ENCODE results near the gene ATG10. TPM values are rescaled to one million over a fixed set of nuclear protein-coding genes. Genes with fewer than 3 reads are reported as not detected.
"Not testable (repeated sequence)": the region's sequence is repeated elsewhere in the genome, so short reads cannot be mapped to it uniquely, and the experiment has no call there.

Gene ATG10
- polyA plus RNA-seq, 3 donors from 2014 or later: 11.1 to 14.4 (median 12.5) TPM

DNA sequence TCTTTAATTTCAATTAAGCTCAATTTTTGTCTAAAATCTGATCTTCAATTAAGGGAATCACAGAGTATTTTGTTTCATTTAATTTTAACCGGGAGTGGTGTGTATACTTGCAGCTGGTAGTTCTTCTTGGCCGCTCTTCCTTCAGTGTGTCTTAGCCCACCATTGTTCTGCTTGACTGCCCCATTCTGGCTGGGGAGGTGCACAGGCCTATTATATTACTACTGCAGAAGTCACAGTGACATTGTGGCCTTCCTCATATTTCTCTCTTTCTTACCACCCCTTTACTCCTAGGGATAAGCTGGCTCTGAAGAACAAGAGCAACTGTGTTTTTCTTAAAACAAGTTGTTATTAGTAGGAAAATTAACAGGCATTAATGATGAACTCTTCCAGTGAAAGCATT is 123.7 kb downstream of the ATG10 start:
- Mint-ChIP-seq H3K4me1 (peaks cover 0 to 4% of the 10 kb centered on the region in 2 donors), H3K4me3 (no peak overlapping the region), H3K9me3 (peaks cover 0 to 14% (median 11%) of the 10 kb centered on the region in 6 donors), H3K27ac (no peak overlapping the region), H3K36me3 (peaks cover 13 to 18% (median 13%) of the 10 kb centered on the region in 3 donors), H3K27me3 (ENCODE audit: low read depth in 3 of 3) (peaks cover 0 to 2% (median 2%) of the 10 kb centered on the region in 3 donors)
- no peak for DNase-seq

DNA sequence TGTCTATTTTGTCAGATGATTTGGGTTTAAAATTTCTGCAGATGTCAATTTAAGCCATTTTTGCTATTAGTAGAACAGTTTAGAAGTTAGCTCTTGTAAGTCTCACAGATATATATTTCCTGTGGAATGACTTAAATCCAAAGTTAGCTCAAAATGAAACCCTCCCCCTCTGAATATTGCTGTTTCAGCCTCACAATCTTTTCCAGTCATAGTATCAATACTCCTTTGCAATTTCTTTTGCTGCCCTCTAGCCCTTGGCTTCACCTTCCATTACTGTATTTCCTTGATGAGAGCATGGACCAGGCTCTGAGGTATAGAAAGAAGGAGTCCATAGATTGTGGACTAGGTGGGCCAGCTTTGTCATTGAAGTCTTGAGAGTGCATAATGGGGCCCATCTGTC is 124.4 kb downstream of the ATG10 start:
- Mint-ChIP-seq H3K4me3 (no peak overlapping the region), H3K27me3 (ENCODE audit: low read depth in 3 of 3) (peaks cover 0 to 2% (median 2%) of the 10 kb centered on the region in 3 donors), H3K9me3 (peaks cover 0 to 14% (median 11%) of the 10 kb centered on the region in 6 donors), H3K36me3 (peaks cover 13 to 18% (median 13%) of the 10 kb centered on the region in 3 donors), H3K4me1 (peaks cover 0 to 8% of the 10 kb centered on the region in 2 donors), H3K27ac (no peak overlapping the region)
- DNase-seq: no peak

DNA sequence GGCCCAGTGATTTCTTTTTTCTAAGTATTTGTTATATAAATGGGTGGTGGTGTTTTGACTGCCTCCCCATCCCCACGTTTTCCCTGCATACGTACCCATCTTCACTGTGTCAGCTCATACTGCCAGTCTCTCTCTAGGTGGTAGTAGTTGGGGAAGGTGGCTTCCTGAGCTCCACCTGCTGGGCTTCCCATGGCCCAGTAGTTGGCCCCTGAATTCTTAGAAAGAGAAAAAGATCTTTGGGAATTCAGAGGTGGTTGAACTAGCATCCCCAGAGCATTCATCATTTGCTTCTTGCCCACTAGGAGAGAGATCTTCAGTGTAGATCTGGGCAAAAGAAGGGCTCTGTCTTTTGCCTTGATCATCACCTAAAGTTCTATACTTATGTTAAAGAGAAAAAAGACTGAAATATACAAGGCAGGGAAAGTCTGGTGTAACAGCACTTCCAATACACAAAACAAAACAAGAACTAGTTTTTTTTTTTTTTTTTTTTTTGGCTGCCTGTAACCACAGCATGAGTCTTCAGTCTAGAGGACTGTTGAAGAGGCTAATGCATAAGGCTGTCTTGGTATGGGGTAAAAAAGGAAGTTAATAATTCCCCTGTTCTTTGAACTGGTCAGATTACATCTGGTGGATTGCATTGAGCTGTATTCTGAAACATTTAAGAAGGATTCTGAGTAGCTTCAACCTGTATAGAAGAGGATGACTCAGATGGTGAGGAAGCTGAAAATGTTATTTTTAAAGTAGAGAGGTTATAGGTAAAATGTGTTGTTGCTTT is 128.7 kb downstream of the ATG10 start:
- no peak overlapping the region for H3K27ac Mint-ChIP-seq
- peaks cover 0 to 12% of the 10 kb centered on the region in 2 donors for H3K4me1 Mint-ChIP-seq

DNA sequence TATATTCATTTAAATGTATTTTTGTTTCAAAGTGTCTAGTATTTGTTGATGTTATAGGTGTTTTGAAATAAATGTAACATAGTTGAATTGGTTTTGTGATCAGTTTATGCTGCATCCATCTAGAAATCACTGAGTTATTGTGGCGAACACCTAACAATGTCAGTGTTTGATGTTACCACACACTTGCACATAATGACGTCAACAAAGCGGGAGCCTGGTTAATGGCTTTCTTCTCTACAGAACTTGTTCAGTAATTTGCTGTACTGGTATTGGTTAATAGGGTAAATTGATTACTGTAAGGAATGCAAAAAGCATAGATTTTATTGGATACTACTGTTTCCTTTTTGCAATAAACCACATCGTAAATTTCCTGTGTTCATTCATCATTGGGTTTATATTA is 133.0 kb downstream of the ATG10 start:
- Mint-ChIP-seq H3K27ac (no peak overlapping the region), H3K36me3 (no peaks in the 10 kb centered on the region), H3K4me1 (peaks cover 0 to 21% of the 10 kb centered on the region in 2 donors), H3K27me3 (ENCODE audit: low read depth in 3 of 3) (peaks cover 0 to 2% (median 0%) of the 10 kb centered on the region in 3 donors), H3K9me3 (no peaks in the 10 kb centered on the region), H3K4me3 (no peak overlapping the region)
- peak in 2 of 3 donors; percentile 4 to 10 for DNase-seq

More for the DNA sequence above, 128.7 kb downstream of the ATG10 start:
- no peak overlapping the region for H3K4me3 Mint-ChIP-seq
- peaks cover 0 to 2% (median 0%) of the 10 kb centered on the region in 3 donors for H3K27me3 Mint-ChIP-seq (ENCODE audit: low read depth in 3 of 3)
- no peak for DNase-seq
- H3K9me3 Mint-ChIP-seq: no peaks in the 10 kb centered on the region
- H3K36me3 Mint-ChIP-seq: peaks cover 0 to 2% (median 0%) of the 10 kb centered on the region in 3 donors

DNA sequence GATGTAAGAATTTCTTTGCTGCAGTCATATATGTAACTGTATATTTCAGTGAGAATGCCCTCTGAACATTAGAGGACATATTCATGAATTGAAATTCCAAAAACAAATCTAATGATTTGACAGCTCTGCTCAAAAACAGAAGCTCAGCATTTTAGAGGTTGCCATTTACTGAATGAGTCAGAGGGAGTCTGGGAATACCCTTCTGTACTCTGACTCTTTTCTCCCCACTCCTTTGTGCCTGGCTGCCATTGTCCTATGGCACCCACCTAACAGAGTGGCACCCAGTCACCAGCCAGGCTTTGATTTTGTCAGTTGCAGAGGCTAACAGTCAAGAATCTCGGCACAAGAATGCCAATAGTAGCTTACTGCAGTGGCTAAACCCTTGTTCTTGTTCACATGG is 133.6 kb downstream of the ATG10 start:
- H3K9me3 Mint-ChIP-seq: no peaks in the 10 kb centered on the region
- peaks cover 0 to 19% of the 10 kb centered on the region in 2 donors for H3K4me1 Mint-ChIP-seq
- no peaks in the 10 kb centered on the region for H3K36me3 Mint-ChIP-seq

DNA sequence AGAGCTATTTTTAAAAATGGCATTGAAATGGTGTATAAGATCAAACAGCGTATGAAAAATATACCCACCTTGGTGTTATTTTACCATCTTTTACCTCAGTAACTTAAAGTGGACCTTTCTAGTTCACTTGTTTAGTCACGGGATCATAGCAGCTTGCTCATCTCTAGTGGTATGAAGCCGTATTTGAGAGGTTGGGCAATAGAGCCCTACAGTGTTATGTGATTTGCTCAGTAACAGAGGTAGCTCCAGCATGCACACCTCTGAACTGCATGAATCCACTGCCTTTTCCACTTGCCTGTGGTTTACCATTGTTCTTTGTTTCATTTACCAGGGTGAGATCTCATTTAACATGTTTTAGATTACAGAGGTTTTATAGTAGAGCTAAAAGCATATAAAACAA is 134.4 kb downstream of the ATG10 start:
- H3K27me3 Mint-ChIP-seq (ENCODE audit: low read depth in 3 of 3): peaks cover 0 to 2% (median 0%) of the 10 kb centered on the region in 3 donors
- no peak overlapping the region for H3K4me3 Mint-ChIP-seq
- peaks cover under 1 to 17% of the 10 kb centered on the region in 2 donors for H3K4me1 Mint-ChIP-seq
- no peak overlapping the region for H3K27ac Mint-ChIP-seq
- no peak for DNase-seq
- H3K9me3 Mint-ChIP-seq: no peaks in the 10 kb centered on the region
- H3K36me3 Mint-ChIP-seq: no peaks in the 10 kb centered on the region

More for the DNA sequence above, 133.6 kb downstream of the ATG10 start:
- Mint-ChIP-seq H3K27me3 (ENCODE audit: low read depth in 3 of 3) (peaks cover 0 to 2% (median 0%) of the 10 kb centered on the region in 3 donors), H3K27ac (no peak overlapping the region), H3K4me3 (no peak overlapping the region)
- DNase-seq: no peak

DNA sequence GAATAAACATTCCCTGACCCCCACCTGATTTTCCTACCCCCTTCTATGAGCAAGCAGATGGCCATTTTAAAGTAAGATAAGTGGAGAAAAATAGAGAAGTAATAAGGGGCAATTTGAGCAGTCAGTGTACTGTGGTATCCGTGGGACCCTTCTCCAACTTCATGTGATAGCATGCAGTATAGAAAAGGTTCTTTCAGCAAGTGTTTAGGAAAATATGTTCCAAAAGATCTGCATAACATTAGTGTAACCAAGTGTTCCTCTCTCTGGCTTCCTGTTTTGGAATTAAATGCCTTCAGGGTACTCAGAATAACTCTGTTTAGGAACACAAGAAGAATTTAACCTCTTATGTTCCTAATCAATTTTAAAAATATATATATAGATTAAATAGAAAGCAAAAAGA is 134.9 kb downstream of the ATG10 start:
- DNase-seq: no peak
- peaks cover 4 to 22% of the 10 kb centered on the region in 2 donors for H3K4me1 Mint-ChIP-seq
- no peak overlapping the region for H3K4me3 Mint-ChIP-seq
- peaks cover 0 to 2% (median 0%) of the 10 kb centered on the region in 3 donors for H3K27me3 Mint-ChIP-seq (ENCODE audit: low read depth in 3 of 3)
- no peaks in the 10 kb centered on the region for H3K9me3 Mint-ChIP-seq
- H3K36me3 Mint-ChIP-seq: no peaks in the 10 kb centered on the region
- H3K27ac Mint-ChIP-seq: no peak overlapping the region

DNA sequence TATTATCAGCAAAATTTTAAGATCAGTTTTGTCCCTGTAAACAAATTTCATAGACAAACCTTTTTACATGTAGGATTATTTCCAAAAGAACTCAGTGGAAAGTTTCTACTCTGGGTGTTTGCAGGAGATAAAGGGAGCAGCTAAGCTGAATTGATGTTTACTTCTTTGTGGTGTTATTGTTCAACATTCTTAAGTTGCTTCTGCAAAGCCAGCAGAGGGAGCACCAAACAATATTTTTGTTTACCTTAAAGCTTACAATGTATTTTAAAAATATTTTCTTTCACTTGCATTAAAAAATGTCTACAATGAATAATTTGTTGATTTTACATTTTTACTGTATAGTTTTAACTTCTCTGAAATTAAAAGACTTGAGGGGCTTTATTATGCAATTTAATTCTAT is 135.4 kb downstream of the ATG10 start:
- H3K27me3 Mint-ChIP-seq (ENCODE audit: low read depth in 3 of 3): peaks cover 0 to 2% (median 0%) of the 10 kb centered on the region in 3 donors
- H3K9me3 Mint-ChIP-seq: no peaks in the 10 kb centered on the region
- peaks cover 4 to 23% of the 10 kb centered on the region in 2 donors for H3K4me1 Mint-ChIP-seq
- no peak overlapping the region for H3K27ac Mint-ChIP-seq
- no peaks in the 10 kb centered on the region for H3K36me3 Mint-ChIP-seq
- no peak overlapping the region for H3K4me3 Mint-ChIP-seq
- no peak for DNase-seq

DNA sequence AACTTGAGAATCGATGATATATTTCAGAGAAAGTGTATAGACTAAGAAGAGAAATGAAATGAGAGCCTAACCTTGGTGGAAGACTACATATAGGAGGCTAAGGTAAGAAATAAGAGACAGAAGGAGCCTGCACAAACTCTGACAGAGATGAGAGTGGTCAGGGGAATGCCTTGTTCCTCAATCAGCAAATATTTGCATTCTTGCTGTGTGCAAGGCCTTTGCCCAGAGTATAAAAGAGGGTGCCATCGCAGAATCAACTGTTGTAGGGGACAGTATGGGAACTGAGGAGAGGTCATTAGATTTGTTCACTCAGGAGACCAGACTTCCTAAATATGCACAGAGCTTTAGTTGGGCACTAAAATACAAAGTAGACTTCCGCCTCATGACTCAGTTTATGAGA is 137.2 kb downstream of the ATG10 start:
- no peak for DNase-seq
- H3K27ac Mint-ChIP-seq: no peak overlapping the region
- peaks cover 0 to 2% (median 0%) of the 10 kb centered on the region in 3 donors for H3K27me3 Mint-ChIP-seq (ENCODE audit: low read depth in 3 of 3)
- no peaks in the 10 kb centered on the region for H3K9me3 Mint-ChIP-seq
- no peaks in the 10 kb centered on the region for H3K36me3 Mint-ChIP-seq
- H3K4me3 Mint-ChIP-seq: no peak overlapping the region
- peaks cover 4 to 23% of the 10 kb centered on the region in 2 donors for H3K4me1 Mint-ChIP-seq

DNA sequence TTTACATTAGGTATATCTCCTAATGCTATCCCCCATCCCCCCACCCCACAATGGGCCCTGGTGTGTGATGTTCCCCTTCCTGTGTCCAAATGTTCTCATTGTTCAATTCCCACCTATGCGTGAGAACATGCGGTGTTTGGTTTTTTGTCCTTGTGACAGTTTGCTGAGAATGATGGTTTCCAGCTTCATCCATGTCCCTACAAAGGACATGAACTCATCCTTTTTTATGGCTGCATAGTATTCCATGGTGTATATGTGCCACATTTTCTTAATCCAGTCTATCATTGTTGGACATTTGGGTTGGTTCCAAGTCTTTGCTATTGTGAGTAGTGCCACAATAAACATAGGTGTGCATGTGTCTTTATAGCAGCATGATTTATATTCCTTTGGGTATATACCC is 138.1 kb downstream of the ATG10 start:
- H3K36me3 Mint-ChIP-seq; DNase-seq; H3K4me3 Mint-ChIP-seq; H3K27me3 Mint-ChIP-seq (ENCODE audit: low read depth in 3 of 3); H3K27ac Mint-ChIP-seq; H3K9me3 Mint-ChIP-seq: not testable (repeated sequence)
- peaks cover 4 to 23% of the 10 kb centered on the region in 2 donors for H3K4me1 Mint-ChIP-seq

DNA sequence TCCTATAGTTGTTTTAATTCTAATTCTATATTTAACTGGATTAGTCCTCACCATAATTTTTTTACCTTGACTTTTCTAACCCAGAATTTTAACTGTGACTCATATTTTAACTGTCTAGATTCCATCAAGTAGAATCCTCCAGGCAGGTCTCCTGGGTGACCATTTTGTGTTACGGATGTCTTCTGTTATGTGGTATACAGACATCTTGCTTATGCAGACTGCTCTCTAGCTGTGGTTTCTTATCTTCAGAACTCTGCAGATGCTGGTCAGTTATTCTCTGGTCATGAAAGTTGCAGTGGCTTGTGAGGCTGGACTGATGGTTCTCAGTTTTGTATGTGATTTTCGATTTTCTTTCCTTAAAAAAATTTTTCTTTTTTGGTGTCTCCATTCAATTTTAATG is 139.4 kb downstream of the ATG10 start:
- Mint-ChIP-seq H3K27me3 (ENCODE audit: low read depth in 3 of 3) (peaks cover 0 to 4% (median 2%) of the 10 kb centered on the region in 3 donors), H3K9me3 (no peaks in the 10 kb centered on the region), H3K36me3 (no peaks in the 10 kb centered on the region), H3K27ac (no peak overlapping the region), H3K4me1 (peaks cover 4 to 17% of the 10 kb centered on the region in 2 donors), H3K4me3 (no peak overlapping the region)
- DNase-seq: no peak

DNA sequence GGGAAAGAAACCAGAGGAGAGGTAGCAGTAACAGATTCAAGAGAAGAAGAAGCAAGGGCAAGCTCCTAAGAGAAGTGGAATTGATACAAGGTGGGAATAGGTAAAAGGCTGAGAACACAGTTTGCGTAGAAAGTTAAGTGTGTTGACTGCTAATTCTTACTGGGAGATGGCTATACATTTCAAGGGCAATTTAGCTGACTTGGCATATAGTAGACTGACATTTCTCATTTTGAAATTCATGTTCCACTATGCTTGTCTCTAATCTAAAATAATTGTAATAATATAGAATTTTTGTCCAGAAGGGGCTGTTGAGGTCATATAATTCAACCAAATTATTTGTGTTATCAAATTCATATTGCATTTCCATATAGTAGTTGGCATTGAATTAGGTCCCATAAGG is 144.0 kb downstream of the ATG10 start:
- Mint-ChIP-seq H3K27me3 (ENCODE audit: low read depth in 3 of 3) (peaks cover 0 to 4% (median 2%) of the 10 kb centered on the region in 3 donors), H3K4me1 (peaks cover 4 to 10% of the 10 kb centered on the region in 2 donors), H3K9me3 (peaks cover 0 to 1% (median 0%) of the 10 kb centered on the region in 6 donors), H3K4me3 (no peak overlapping the region), H3K27ac (no peak overlapping the region), H3K36me3 (peaks cover 0 to 4% (median 0%) of the 10 kb centered on the region in 3 donors)
- no peak for DNase-seq

DNA sequence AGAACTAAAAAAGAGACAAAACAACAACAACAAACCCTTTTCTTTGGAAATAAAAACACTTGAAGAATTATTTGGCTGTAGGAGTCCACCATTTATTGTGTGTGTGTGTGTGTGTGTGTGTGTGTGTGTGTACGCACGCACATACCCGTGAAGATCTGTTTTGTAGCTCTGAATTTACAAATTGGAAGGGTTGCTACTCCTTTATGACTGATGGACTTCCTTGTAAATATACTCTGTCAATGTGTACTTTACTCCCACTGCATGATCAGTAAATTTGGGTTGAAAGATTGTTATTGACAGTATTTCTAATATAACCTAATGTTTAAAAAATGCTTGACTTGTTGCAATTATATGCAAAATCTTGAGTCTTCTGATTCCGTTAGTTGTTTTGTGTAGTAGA is 148.1 kb downstream of the ATG10 start:
- peaks cover 5 to 16% (median 9%) of the 10 kb centered on the region in 6 donors for H3K9me3 Mint-ChIP-seq
- peaks cover 0 to 4% (median 2%) of the 10 kb centered on the region in 3 donors for H3K27me3 Mint-ChIP-seq (ENCODE audit: low read depth in 3 of 3)
- no peak overlapping the region for H3K4me3 Mint-ChIP-seq
- no peak for DNase-seq
- H3K36me3 Mint-ChIP-seq: peaks cover 10 to 22% (median 15%) of the 10 kb centered on the region in 3 donors
- no peak overlapping the region for H3K27ac Mint-ChIP-seq
- no peaks in the 10 kb centered on the region for H3K4me1 Mint-ChIP-seq

DNA sequence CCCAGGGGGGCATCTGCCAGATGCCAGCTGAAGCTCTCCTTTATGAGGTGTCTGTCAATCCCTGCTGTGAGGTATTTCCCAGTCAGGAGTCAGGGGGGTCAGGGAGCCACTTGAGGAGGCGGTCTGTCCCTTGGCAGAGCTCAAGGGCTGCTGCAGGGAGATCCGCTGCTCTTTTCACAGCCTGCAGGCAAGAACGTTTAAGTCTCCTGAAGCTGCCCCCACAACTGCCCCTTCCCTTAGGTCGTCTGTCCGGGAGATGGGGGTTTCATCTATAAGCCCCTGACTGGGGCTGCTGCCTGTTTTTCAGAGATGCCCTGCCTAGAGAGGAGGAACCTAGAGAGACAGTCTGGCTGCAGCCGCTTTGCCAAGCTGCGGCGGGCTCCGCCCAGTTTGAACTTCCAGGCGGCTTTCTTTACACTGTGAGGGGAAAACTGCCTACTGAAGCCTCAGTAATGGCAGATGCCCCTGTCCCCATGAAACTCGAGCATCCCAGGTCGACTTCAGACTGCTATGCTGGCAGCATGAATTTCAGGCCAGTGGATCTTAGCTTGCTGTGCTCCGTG is 158.0 kb downstream of the ATG10 start:
- peaks cover 0 to 2% (median 2%) of the 10 kb centered on the region in 3 donors for H3K27me3 Mint-ChIP-seq (ENCODE audit: low read depth in 3 of 3)
- H3K27ac Mint-ChIP-seq: no peak overlapping the region
- H3K36me3 Mint-ChIP-seq: peaks cover 8 to 33% (median 27%) of the 10 kb centered on the region in 3 donors
- no peak for DNase-seq
- H3K4me1 Mint-ChIP-seq: no peaks in the 10 kb centered on the region
- peaks cover 12 to 36% (median 32%) of the 10 kb centered on the region in 6 donors for H3K9me3 Mint-ChIP-seq
- no peak overlapping the region for H3K4me3 Mint-ChIP-seq

All from immature natural killer cell (primary cell).